Pancreas (tissue), 10 donors: Measurements from ENCODE around the gene BICD2. TPM values are rescaled to one million over a fixed set of nuclear protein-coding genes. Genes with fewer than 3 reads are reported as not detected.
A peak's percentile ranks its signal among the peaks of the same experiment; 100 is the strongest.
"Not testable (repeated sequence)": the region's sequence is repeated elsewhere in the genome, so short reads cannot be mapped to it uniquely, and the experiment has no call there.

Experiments
- ATAC-seq, 4 donors: fragments of 200-7000 bp; cut with Tn5 transposase; one replicate each; pipeline versions ENCODE4 v1.8.0 to v1.9.1; 2020; ENCODE audit warnings: mild to moderate bottlenecking in 4 of 4, moderate library complexity in 4 of 4
- DNase-seq, 6 donors: peaks; one replicate each; pipeline ENCODE4 v3.0.0-alpha.2; 2020
- FAIRE-seq: peaks from 2 replicates; lab custom pipeline; 2012; peaks lifted over from hg19 to GRCh38; lab: Jason Lieb, UNC
- H3K27ac ChIP-seq, 4 donors: fragments of 200-600 bp; sonication (generic); 1 replicate in 3 of 4; 2 replicates in 1 of 4; pipeline versions ENCODE4 v1.5.0 to v1.8.0; 2020
- H3K27me3 ChIP-seq, 4 donors: fragments of 200-600 bp; one replicate each; pipeline ENCODE4 v1.8.0; 2021
- H3K36me3 ChIP-seq, 3 donors: fragments of 200-600 bp; sonication (generic) in 1 of 3; one replicate each; pipeline versions ENCODE4 v1.5.0 to v1.8.0; 2020 to 2021
- H3K4me1 ChIP-seq, 3 donors: fragments of 200-600 bp; one replicate each; pipeline ENCODE4 v1.8.0; 2021
- H3K4me3 ChIP-seq, 4 donors: fragments of 200-600 bp; sonication (generic) in 2 of 4; one replicate each; pipeline versions ENCODE4 v1.5.0 to v1.8.0; 2020 to 2021
- H3K9me3 ChIP-seq, 4 donors: fragments of 200-600 bp; one replicate each; pipeline ENCODE4 v1.8.0; 2021
- CTCF ChIP-seq, 4 donors: fragments of 200-600 bp; sonication (generic) in 3 of 4; IDR thresholded peaks; one replicate each; pipeline versions ENCODE4 v1.5.0 to v1.8.0; 2021; ENCODE audit warnings: antibody characterized with exemption in 4 of 4
- WGBS, 2 donors: extraction: QIAGEN DNeasy Blood & Tissue Kit; methylation state at CpG; one replicate each; pipeline ENCODE4 v1.1.7; 2013; 5-methylcytosine and 5-hydroxymethylcytosine counted together
- intact Hi-C, 3 donors: fragments of 100-400 bp; cut with DNase I; formaldehyde crosslinking; loops; one replicate each; pipeline versions ENCODE4 v1.11.1 to v1.14.2; 2022
- polyA plus RNA-seq, 2 donors: library from polyadenylated mRNA; stranded (reverse); fragments of 200-250 nt; gene quantifications; one replicate each; pipeline ENCODE4 v1.2.3, GENCODE V29; 2013
- total RNA-seq, 6 donors: library from RNA; stranded (reverse); fragmentation: NEBNext Ultra II Directional in 4 of 6; extraction: Animal tissue kit (Norgen Biotek cat#: 25700) in 4 of 6; gene quantifications; one replicate each; pipeline versions ENCODE4 v1.2.1 to v1.2.4, GENCODE V29; 2021 to 2023
- donor health status: healthy with polysubstance abuse.
- donor health status: DM: no; HTN: no; CAD: no; lungs with moderate emphysema.
- donor health status: DM: no; HTN: no; CAD: no.
- donor health status: control.
- donor health status: control.
- donor health status: Bipolar disorder and iron deficiency.
- donor health status: DM: yes; HTN: yes; CAD: no.
- donor health status: DM: no; HTN: no; CAD: no.
- donor health status: DM: no; HTN: no; CAD: no.
- donor health status: DM: yes; HTN: yes; CAD: no.

The BICD2 gene
- total and polyA plus RNA-seq, 8 donors, result 4.9 to 13.2 (median 6.2) TPM

GRCh38 chr9:92807031-92807756 lies 42.6 kb upstream of the BICD2 start:
- no peak overlapping the region for H3K27ac ChIP-seq
- no peak for FAIRE-seq
- intact Hi-C loops, result no loop called here
- no peaks in the 10 kb centered on the region for H3K36me3 ChIP-seq
- 13 to 15% methylated on average over 35 to 44 of the region's 44 CpGs for WGBS, 2 donors
- TF ChIP-seq CTCF (IDR thresholded peaks at IDR 0.05), result no peak
- no peak for DNase-seq
- peaks cover 0 to 13% (median 10%) of the 10 kb centered on the region in 3 donors for H3K4me1 ChIP-seq
- no peaks in the 10 kb centered on the region for H3K9me3 ChIP-seq
- no peak for ATAC-seq
- H3K4me3 ChIP-seq, result no peak overlapping the region
- peaks cover 13 to 64% (median 25%) of the 10 kb centered on the region in 4 donors for H3K27me3 ChIP-seq

GRCh38 chr9:92804727-92805126 lies 40.1 kb upstream of the BICD2 start:
- DNase-seq, result no peak
- TF ChIP-seq CTCF (IDR thresholded peaks at IDR 0.05), result no peak
- 65 to 70% methylated on average over 6 of the region's 6 CpGs for WGBS, 2 donors
- intact Hi-C loops, result no loop called here
- H3K36me3 ChIP-seq, result no peaks in the 10 kb centered on the region
- FAIRE-seq, result no peak
- no peaks in the 10 kb centered on the region for H3K9me3 ChIP-seq
- ATAC-seq, result no peak
- no peak overlapping the region for H3K4me3 ChIP-seq
- no peak overlapping the region for H3K27ac ChIP-seq
- peaks cover 0 to 13% (median 9%) of the 10 kb centered on the region in 3 donors for H3K4me1 ChIP-seq
- H3K27me3 ChIP-seq, result peaks cover 0 to 41% (median 7%) of the 10 kb centered on the region in 4 donors

- intact Hi-C loops, result no loop called here
- no peak for TF ChIP-seq CTCF (IDR thresholded peaks at IDR 0.05)
- Histone ChIP-seq H3K27ac (no peak overlapping the region), H3K4me1 (peaks cover 0 to 9% (median 0%) of the 10 kb centered on the region in 3 donors), H3K9me3 (no peaks in the 10 kb centered on the region), H3K4me3 (no peak overlapping the region), H3K27me3 (peaks cover 0 to 36% (median 0%) of the 10 kb centered on the region in 4 donors), H3K36me3 (no peaks in the 10 kb centered on the region)
- 75 to 84% methylated on average over 11 of the region's 11 CpGs for WGBS, 2 donors
- FAIRE-seq, result no peak
- no peak for DNase-seq
- no peak for ATAC-seq
Observed at GRCh38 chr9:92798358-92798757, 33.7 kb upstream of the BICD2 start.

- peaks cover 0 to 30% (median 0%) of the 10 kb centered on the region in 4 donors for H3K27me3 ChIP-seq
- H3K27ac ChIP-seq, H3K9me3 ChIP-seq, ATAC-seq, FAIRE-seq, H3K4me1 ChIP-seq, H3K4me3 ChIP-seq, DNase-seq, intact Hi-C loops, H3K36me3 ChIP-seq: not testable (repeated sequence)
- 20 to 23% methylated on average over 9 of the region's 9 CpGs for WGBS, 2 donors
Observed at GRCh38 chr9:92796337-92796804, 31.7 kb upstream of the BICD2 start.

GRCh38 chr9:92795598-92796336 lies 31.1 kb upstream of the BICD2 start:
- no peak for DNase-seq
- TF ChIP-seq CTCF (IDR thresholded peaks at IDR 0.05), result no peak
- FAIRE-seq, result no peak
- no peak overlapping the region for H3K27ac ChIP-seq
- intact Hi-C loops, result no loop called here
- 17 to 20% methylated on average over 9 of the region's 9 CpGs for WGBS, 2 donors
- peaks cover 0 to 30% (median 0%) of the 10 kb centered on the region in 4 donors for H3K27me3 ChIP-seq
- H3K36me3 ChIP-seq, result no peaks in the 10 kb centered on the region
- no peaks in the 10 kb centered on the region for H3K9me3 ChIP-seq
- ATAC-seq, result peak in 3 of 4 donors; percentile 8 to 30 (median 21)
- no peak overlapping the region for H3K4me3 ChIP-seq
- H3K4me1 ChIP-seq, result peaks cover 0 to 9% (median 0%) of the 10 kb centered on the region in 3 donors
